ENCODE results near the gene ZBTB7C. TPM values are rescaled to one million over a fixed set of nuclear protein-coding genes. Genes with fewer than 3 reads are reported as not detected.

Gene ZBTB7C
- total RNA-seq, 1 donor from 2014 or later, result 1.1 TPM

DNA sequence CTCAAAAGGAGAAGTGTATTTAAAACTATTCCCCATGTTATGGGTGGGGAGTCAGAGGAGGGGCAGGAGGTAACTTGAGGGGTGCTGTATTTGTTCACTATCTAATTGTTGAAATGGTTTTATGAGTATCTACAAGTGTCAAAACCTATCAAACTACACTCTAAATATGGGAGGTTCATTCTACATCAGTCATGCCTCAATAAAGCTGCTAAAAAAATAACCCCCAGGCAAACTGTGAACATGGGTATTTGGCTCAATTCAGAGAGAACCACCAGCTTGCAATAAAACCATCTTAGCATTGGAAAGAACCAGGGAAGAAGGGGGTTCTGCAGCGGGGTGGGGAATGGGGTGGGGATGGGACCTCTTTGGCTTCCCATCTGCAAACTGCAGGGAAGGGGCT is 302.7 kb downstream of the ZBTB7C start:
- peaks cover 23% of the 10 kb centered on the region for H3K27me3 ChIP-seq (ENCODE audit: control insufficient read depth, insufficient read depth, low read length)
- no peaks in the 10 kb centered on the region for H3K36me3 ChIP-seq (ENCODE audit: control insufficient read depth, insufficient read depth, low read length)
- no peak for DNase-seq (ENCODE audit: low read depth)
- no peak overlapping the region for H3K4me3 ChIP-seq (ENCODE audit: low read depth, low read length)
- TF ChIP-seq, protein P1, sequence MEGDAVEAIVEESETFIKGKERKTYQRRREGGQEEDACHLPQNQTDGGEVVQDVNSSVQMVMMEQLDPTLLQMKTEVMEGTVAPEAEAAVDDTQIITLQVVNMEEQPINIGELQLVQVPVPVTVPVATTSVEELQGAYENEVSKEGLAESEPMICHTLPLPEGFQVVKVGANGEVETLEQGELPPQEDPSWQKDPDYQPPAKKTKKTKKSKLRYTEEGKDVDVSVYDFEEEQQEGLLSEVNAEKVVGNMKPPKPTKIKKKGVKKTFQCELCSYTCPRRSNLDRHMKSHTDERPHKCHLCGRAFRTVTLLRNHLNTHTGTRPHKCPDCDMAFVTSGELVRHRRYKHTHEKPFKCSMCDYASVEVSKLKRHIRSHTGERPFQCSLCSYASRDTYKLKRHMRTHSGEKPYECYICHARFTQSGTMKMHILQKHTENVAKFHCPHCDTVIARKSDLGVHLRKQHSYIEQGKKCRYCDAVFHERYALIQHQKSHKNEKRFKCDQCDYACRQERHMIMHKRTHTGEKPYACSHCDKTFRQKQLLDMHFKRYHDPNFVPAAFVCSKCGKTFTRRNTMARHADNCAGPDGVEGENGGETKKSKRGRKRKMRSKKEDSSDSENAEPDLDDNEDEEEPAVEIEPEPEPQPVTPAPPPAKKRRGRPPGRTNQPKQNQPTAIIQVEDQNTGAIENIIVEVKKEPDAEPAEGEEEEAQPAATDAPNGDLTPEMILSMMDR (IDR thresholded peaks at IDR 0.05; ENCODE audit: insufficient read depth, low read length, poor library complexity, severe bottlenecking), result no peak

DNA sequence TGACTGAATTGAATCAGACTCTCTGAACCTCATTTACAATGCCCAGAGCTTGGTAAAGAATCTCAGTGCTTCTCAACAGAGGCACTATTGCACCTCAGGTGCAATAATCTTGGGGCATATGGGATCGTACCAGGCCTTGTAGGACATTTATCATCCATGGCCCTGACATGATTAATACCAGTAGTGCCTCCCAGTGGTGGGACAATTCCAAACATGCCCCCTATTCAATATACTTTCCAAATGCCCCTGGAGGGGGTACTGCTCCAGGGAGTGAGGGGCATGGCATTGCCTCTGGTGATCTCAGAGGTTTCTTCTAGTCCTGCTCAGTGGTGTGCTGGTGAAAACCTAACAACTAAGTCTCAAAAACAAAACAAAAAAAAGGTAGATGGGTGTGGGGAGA is 303.9 kb downstream of the ZBTB7C start:
- no peaks in the 10 kb centered on the region for H3K36me3 ChIP-seq (ENCODE audit: control insufficient read depth, insufficient read depth, low read length)
- DNase-seq (ENCODE audit: low read depth), result no peak
- TF ChIP-seq, protein P1 (IDR thresholded peaks at IDR 0.05; ENCODE audit: insufficient read depth, low read length, poor library complexity, severe bottlenecking), result no peak
- H3K4me3 ChIP-seq (ENCODE audit: low read depth, low read length), result no peak overlapping the region
- H3K27me3 ChIP-seq (ENCODE audit: control insufficient read depth, insufficient read depth, low read length), result peaks cover 30% of the 10 kb centered on the region

DNA sequence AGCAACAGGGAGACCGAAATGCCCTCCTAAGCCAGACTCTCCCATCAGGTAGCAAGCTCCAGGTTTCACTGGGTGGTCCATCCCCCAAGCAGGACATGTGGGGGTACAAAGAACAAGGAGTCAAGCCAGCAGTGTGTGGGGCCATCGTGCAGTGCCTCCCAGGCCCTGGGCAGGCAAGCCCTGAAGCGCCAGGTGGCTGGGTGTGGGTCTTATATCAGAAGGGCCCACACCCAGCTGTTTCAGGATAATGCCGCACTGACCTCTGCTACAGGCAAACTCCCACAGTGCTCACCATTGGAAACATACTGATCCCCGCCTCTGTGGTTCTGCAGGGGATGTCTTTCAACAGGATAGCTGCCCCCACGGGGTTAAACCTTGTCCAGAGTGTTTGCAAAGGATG is 304.5 kb downstream of the ZBTB7C start:
- Histone ChIP-seq H3K36me3 (ENCODE audit: control insufficient read depth, insufficient read depth, low read length) (no peaks in the 10 kb centered on the region), H3K4me3 (ENCODE audit: low read depth, low read length) (no peak overlapping the region), H3K27me3 (ENCODE audit: control insufficient read depth, insufficient read depth, low read length) (peaks cover 36% of the 10 kb centered on the region)
- TF ChIP-seq, protein P1 (IDR thresholded peaks at IDR 0.05; ENCODE audit: insufficient read depth, low read length, poor library complexity, severe bottlenecking), result no peak
- no peak for DNase-seq (ENCODE audit: low read depth)

DNA sequence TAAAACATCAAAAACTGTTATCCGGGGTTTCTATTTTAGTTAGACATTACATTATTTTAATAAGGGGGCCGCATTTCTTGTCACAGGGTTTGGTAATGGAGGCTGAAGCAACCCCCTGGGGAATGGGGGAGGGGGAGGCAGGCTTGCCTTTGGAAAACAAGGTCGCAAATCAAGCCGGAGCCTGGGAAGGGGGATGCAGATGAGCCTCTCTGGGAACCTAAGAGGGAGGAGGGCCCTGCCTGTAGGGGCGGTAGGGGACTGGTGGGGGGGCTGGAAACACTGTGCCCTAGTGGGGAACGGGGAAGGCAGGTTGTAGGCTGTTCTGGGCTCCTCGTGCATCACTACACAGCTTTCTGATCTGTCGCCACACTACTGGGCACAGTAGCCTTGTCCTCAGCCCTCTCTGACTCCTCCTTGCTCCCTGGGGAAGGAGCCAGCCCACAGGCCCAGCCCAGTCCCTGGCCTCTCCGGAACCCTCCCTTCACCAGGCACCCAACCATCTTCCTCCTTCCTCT is 308.5 kb downstream of the ZBTB7C start:
- TF ChIP-seq, protein P1 (IDR thresholded peaks at IDR 0.05; ENCODE audit: insufficient read depth, low read length, poor library complexity, severe bottlenecking), result peak; percentile 3
- Histone ChIP-seq H3K27me3 (ENCODE audit: control insufficient read depth, insufficient read depth, low read length) (peaks cover 22% of the 10 kb centered on the region), H3K36me3 (ENCODE audit: control insufficient read depth, insufficient read depth, low read length) (no peaks in the 10 kb centered on the region), H3K4me3 (ENCODE audit: low read depth, low read length) (no peak overlapping the region)
- no peak for DNase-seq (ENCODE audit: low read depth)

DNA sequence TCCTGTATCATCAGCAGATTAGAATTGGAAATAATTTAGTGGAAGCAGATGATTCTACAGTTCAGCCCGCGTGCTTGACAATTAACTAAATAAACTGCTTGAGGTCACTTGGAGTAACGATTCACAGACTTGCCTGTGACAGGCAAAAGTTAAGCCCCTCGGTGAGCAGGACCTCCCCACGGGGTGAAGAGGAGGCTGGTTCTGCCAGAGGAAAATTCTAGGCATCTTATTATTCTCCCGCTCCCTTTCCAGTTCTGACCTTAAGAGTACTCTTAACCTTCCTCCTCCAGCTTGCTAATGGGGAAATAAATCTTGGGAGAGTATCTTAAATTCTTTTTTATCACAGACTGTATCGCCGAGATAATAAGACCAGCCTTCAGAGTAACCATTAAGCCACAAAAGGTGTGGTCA is 309.0 kb downstream of the ZBTB7C start:
- no peak overlapping the region for H3K4me3 ChIP-seq (ENCODE audit: low read depth, low read length)
- DNase-seq (ENCODE audit: low read depth), result no peak
- TF ChIP-seq, protein P1 (IDR thresholded peaks at IDR 0.05; ENCODE audit: insufficient read depth, low read length, poor library complexity, severe bottlenecking), result no peak
- H3K27me3 ChIP-seq (ENCODE audit: control insufficient read depth, insufficient read depth, low read length), result peaks cover 22% of the 10 kb centered on the region
- H3K36me3 ChIP-seq (ENCODE audit: control insufficient read depth, insufficient read depth, low read length), result no peaks in the 10 kb centered on the region

DNA sequence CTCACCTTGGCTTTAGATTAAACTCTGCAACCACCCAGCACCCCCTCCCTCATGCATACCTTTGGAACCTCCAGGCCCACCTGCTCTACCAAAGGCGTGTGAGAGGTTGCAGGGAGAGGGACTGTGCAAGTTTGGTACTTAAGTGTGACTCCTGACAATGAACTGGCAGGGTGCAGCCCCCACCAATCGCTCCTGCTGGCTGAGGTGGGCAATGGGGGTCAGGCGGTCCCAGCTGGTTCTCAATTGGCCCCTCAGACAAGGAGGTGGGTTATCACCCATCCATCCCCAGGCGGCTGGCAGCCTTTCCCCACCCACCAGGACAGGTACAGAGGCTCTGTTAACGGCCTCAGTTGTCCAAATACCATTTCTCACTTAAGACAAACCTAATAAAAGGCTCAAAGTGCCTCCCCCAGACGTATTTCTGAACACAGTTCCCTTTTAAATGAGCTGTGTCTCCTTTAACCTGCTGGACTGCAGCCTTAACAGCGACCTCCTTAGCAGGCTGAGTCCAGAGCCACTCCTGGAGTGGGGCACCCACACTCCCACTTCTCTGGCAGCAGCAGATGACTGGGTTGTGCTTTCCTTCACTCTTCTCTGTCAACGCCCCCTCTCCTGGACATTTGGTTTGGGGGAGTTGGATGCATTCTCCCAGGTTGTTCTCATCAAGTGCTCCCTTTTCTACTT is 309.6 kb downstream of the ZBTB7C start:
- Histone ChIP-seq H3K36me3 (ENCODE audit: control insufficient read depth, insufficient read depth, low read length) (no peaks in the 10 kb centered on the region), H3K4me3 (ENCODE audit: low read depth, low read length) (no peak overlapping the region), H3K27me3 (ENCODE audit: control insufficient read depth, insufficient read depth, low read length) (peaks cover 22% of the 10 kb centered on the region)
- DNase-seq (ENCODE audit: low read depth), result no peak
- TF ChIP-seq, protein P1 (IDR thresholded peaks at IDR 0.05; ENCODE audit: insufficient read depth, low read length, poor library complexity, severe bottlenecking), result no peak

Data from kidney epithelial cell (primary cell).